Stimulated activated CD8-positive, alpha-beta memory T cell treated with anti-CD3 and anti-CD28 coated beads, Interleukin-4, amount 100 ng/mL, for 24 hours (primary cell): ENCODE measurements around the gene CST6.
A peak's percentile ranks its signal among the peaks of the same experiment; 100 is the strongest.

ENCODE experiments used
- DNase-seq: peaks from one replicate; pipeline ENCODE4 v3.0.0-alpha.2; 2020; ENCODE audit warnings: low read depth

The CST6 gene

GRCh38 chr11:66047541-66048365 lies 35.9 kb downstream of the CST6 start:
- no peak for DNase-seq

GRCh38 chr11:66048547-66049323 lies 36.9 kb downstream of the CST6 start, which contains the start of gene GAL3ST3:
TSS of gene GAL3ST3 (minus strand) at chr11:66049161. CDS start at chr11:66045415, 3,746 bp downstream.
- DNase-seq = no peak

GRCh38 chr11:66050581-66051231 lies 38.9 kb downstream of the CST6 start:
- DNase-seq = no peak

- no peak for DNase-seq
These were observed 39.6 kb downstream of the CST6 start for GRCh38 chr11:66051371-66051765.

- peak; percentile 95 for DNase-seq
These were observed 40.2 kb downstream of the CST6 start, which contains the start of gene SF3B2 for GRCh38 chr11:66051766-66052663. TSS of gene SF3B2 (plus strand) at chr11:66052364. CDS start at chr11:66052385, 21 bp downstream.

- no peak for DNase-seq
These were observed 40.8 kb downstream of the CST6 start for GRCh38 chr11:66052664-66052982.

GRCh38 chr11:66055021-66055420 lies 43.2 kb downstream of the CST6 start:
- no peak for DNase-seq

GRCh38 chr11:66056501-66056900 lies 44.7 kb downstream of the CST6 start:
- no peak for DNase-seq

- DNase-seq = no peak
These were observed 48.3 kb downstream of the CST6 start for GRCh38 chr11:66059966-66060680.

GRCh38 chr11:66061268-66061667 lies 49.5 kb downstream of the CST6 start:
- no peak for DNase-seq

GRCh38 chr11:66062408-66062807 lies 50.6 kb downstream of the CST6 start:
- no peak for DNase-seq
